ENCODE results near the gene BSCL2. TPM values are rescaled to one million over a fixed set of nuclear protein-coding genes. Genes with fewer than 3 reads are reported as not detected.
"Not testable (repeated sequence)": the region's sequence is repeated elsewhere in the genome, so short reads cannot be mapped to it uniquely, and the experiment has no call there.

BSCL2 gene
- total RNA-seq, 1 donor = 43.5 TPM

DNA sequence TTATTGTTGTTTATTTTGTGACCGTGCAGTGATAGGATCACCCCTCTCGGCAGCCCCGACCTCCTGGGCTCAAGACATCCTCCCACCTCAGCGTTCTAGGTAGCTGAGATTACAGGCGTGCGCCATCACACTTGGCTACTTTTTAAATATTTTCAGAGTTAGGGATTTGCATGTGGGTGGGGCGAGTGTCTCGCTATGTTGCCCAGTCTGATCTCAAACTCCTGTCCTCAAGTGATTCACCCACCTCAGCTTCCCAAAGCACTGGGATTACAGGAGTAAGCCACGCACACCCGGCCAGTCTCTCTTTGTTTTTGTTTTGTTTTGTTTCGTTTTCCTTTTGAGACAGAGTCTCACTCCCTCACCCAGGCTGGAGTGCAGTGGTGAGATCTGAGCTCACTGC, 52.9 kb downstream of the BSCL2 start:
- no peak overlapping the region for H3K4me3 ChIP-seq (ENCODE audit: low read depth, low read length)
- TF ChIP-seq, protein P1, sequence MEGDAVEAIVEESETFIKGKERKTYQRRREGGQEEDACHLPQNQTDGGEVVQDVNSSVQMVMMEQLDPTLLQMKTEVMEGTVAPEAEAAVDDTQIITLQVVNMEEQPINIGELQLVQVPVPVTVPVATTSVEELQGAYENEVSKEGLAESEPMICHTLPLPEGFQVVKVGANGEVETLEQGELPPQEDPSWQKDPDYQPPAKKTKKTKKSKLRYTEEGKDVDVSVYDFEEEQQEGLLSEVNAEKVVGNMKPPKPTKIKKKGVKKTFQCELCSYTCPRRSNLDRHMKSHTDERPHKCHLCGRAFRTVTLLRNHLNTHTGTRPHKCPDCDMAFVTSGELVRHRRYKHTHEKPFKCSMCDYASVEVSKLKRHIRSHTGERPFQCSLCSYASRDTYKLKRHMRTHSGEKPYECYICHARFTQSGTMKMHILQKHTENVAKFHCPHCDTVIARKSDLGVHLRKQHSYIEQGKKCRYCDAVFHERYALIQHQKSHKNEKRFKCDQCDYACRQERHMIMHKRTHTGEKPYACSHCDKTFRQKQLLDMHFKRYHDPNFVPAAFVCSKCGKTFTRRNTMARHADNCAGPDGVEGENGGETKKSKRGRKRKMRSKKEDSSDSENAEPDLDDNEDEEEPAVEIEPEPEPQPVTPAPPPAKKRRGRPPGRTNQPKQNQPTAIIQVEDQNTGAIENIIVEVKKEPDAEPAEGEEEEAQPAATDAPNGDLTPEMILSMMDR (IDR thresholded peaks at IDR 0.05; ENCODE audit: insufficient read depth, low read length) = no peak
- no peak for DNase-seq (ENCODE audit: low read depth)

- DNase-seq (ENCODE audit: low read depth) = no peak
- TF ChIP-seq, protein P1 (IDR thresholded peaks at IDR 0.05; ENCODE audit: insufficient read depth, low read length) = no peak
- H3K4me3 ChIP-seq (ENCODE audit: low read depth, low read length) = peak overlapping the region; percentile 92
These were observed 54.8 kb downstream of the BSCL2 start for GRCh38 chr11:62652161-62653006.

DNA sequence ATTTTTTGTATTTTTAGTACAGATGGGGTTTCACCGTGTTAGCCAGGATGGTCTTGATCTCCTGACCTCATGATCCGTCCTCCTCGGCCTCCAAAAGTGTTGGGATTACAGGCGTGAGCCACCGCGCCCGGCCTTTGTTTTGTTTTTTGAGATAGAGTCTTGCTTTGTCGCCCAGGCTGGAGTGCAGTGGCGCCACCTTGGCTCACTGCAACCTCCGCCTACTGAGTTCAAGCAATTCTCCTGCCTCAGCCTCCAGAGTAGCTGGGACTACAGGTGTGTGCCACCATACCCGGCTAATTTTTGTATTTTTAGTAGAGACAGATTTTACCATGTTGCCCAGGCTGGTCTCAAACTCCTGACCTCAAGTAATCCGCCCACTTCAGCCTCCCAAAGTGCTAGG, 56.9 kb downstream of the BSCL2 start:
- H3K4me3 ChIP-seq (ENCODE audit: low read depth, low read length); DNase-seq (ENCODE audit: low read depth): not testable (repeated sequence)

GRCh38 chr11:62649486-62649885, 57.7 kb downstream of the BSCL2 start:
- no peak for DNase-seq (ENCODE audit: low read depth)
- TF ChIP-seq, protein P1 (IDR thresholded peaks at IDR 0.05; ENCODE audit: insufficient read depth, low read length) = no peak
- H3K4me3 ChIP-seq (ENCODE audit: low read depth, low read length) = no peak overlapping the region

GRCh38 chr11:62648967-62649364, 58.3 kb downstream of the BSCL2 start:
- DNase-seq (ENCODE audit: low read depth) = no peak
- TF ChIP-seq, protein P1 (IDR thresholded peaks at IDR 0.05; ENCODE audit: insufficient read depth, low read length) = no peak
- H3K4me3 ChIP-seq (ENCODE audit: low read depth, low read length) = no peak overlapping the region

DNA sequence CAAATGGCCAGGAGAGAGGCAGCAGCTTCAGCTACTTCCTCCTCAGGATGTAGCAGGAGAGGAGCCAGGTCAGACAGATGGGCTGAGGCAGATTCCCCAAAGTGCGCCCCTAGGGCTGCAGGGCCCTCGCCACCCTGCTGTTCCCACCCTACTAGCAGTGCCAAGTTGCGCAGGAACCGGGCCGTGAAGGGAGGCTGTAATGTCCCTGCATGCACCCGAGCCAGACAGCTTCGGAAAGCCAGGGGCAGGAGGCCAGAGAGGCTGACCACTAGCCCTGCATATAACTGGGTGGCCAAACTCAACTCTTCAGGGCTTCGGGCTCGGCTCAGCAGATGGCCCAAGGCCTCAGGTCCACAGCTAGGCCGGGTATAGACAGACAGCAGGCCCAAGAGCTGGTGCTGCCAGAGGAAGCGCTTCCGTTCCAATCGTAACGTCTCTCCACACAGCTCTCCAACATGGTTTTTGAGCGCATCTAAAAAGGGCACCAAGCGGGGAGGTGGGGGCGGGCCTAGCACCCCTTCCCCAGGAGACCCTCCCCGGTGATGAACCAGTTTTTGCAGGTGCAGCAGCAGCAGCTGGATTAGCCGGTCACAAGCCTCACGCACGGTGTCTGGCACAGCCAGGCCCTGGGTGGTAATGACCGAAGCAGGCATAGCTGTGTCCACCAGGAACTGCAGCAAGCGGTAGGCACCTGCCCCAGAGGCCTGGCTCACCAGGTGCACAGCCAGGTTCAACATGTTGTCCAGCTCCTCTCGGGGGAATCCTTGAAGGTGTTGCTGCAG, 58.8 kb downstream of the BSCL2 start:
- TF ChIP-seq, protein P1 (IDR thresholded peaks at IDR 0.05; ENCODE audit: insufficient read depth, low read length) = no peak
- no peak overlapping the region for H3K4me3 ChIP-seq (ENCODE audit: low read depth, low read length)
- no peak for DNase-seq (ENCODE audit: low read depth)

- no peak for DNase-seq (ENCODE audit: low read depth)
- TF ChIP-seq, protein P1 (IDR thresholded peaks at IDR 0.05; ENCODE audit: insufficient read depth, low read length) = no peak
These were observed 59.6 kb downstream of the BSCL2 start for GRCh38 chr11:62647609-62648005.

More at GRCh38 chr11:62647609-62648005, 59.6 kb downstream of the BSCL2 start:
- H3K4me3 ChIP-seq (ENCODE audit: low read depth, low read length) = no peak overlapping the region

Measured in fibroblast of the aortic adventitia (primary cell).